Fibroblast of gingiva (primary cell): ENCODE data around the gene ZCCHC2.

ENCODE experiments used
- DNase-seq: peaks from one replicate; pipeline ENCODE4 v3.0.0-alpha.2; 2011; ENCODE audit warnings: low read depth

ZCCHC2 gene

GRCh38 chr18:62522504-62523254, at the start of gene ZCCHC2:
Gene ZCCHC2, plus strand, starts transcription at chr18:62523025. Its CDS starts 400 bp downstream, at chr18:62523425.
- peak; percentile 99 for DNase-seq

DNA sequence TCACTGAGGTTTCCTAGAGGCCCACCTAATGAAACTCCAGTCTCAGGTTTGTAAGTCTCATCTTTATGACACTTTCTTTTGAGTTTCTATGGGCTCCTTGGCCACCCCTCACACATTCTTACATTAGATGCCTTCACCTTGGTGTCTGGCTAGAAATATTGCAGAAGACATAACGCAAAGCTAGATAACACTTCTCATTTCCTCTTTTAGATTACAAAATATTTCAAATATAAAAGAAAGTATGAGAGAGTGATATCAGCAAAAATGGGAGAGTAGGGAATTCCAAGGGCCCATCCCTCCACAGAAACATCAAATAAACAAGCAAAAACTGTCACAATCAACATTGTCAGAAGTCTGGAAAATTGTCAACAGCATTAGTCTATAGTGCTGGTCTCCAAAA, 43.3 kb upstream of the ZCCHC2 start:
- no peak for DNase-seq

DNA sequence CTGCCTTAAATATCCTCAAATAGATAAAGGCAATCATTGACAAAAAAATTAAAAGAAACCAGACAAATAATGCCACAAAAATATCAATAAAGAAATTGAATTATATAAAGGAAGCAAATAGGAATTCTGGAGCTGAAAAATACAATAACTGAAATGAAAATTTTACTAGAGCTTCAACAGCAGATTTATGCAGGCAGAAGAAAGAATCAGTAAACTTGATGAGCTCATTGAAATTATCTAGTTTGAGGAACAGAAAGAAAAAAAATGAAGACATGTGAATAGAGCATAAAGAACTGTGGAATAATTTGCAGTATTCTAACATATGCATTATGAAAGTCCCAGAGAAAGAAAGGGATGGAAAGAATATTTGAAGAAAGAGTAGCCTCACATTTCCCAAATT, 41.9 kb upstream of the ZCCHC2 start:
- no peak for DNase-seq

DNA sequence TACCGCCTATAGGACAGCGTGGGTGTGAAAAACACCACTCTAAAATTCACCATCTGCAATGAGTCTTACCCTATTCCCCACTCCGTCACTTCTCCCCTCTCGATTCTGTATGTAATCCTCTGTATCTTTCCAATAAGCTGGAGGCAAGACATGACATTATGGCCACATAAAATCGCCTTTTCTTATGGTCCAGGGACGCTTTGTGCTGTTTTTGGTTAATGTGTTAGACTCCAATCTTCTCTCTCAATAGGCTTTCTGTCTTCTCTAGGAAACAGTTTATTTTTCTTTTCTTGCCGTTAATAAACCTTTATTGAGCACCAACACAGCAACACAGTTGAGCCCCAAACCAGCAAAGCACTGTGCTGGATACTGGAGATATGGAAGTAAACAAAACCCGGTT, 37.9 kb upstream of the ZCCHC2 start:
- no peak for DNase-seq

- DNase-seq, result peak; percentile 20
Observed at GRCh38 chr18:62485684-62486083, 37.1 kb upstream of the ZCCHC2 start.

DNA sequence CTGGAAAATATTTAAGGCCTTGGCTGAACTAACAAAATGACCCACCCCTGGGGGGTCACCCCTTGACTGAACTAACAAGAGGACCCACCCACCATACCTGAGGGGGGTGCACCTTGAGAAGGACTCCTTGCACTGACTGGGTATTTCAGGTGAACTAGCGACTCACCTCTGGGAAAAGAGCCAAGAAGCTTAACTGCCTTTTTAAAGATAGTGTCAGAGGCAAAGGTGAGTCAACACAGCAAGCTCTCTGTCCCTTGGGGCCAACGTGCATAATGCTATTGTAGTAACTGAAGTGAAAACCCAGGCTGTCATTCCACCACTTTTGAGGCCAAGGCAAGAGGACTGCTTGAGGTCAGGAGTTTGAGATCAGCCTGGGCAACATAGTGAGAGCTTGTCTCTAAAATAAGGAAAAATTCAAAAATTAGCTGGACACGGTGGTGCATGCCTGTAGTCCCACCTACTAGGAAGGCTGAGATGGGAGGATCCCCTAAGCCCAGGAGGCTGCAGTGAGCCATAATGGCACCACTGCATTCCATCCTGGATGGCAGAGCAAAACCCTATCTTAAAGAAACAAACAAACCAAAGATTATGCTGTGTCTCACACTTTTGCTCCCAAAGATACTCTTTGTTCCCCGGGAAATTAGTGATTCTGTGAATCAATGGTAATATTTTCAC, 36.4 kb upstream of the ZCCHC2 start:
- DNase-seq, result no peak

DNA sequence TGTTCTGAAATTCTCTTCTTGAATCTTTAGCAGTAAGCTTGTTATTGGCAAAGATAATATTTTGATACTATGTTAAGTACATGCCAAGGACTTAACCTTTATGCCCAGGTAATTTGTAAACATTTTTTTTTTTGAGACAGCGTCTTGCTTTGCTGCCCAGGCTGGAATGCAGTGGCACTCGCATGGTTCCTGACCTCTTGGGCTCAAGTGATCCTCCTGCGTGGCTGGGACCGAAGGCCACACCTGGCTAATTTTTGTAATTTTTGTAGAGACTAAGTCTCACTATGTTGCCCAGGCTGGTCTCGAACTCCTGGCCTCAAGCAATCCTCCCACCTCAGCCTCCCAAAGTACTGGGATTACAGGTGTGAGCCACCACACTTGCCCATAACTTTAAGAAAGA, 35.7 kb upstream of the ZCCHC2 start:
- DNase-seq, result no peak

GRCh38 chr18:62490967-62491695, 31.7 kb upstream of the ZCCHC2 start:
- no peak for DNase-seq

- DNase-seq, result no peak
Observed at GRCh38 chr18:62493033-62493862, 29.6 kb upstream of the ZCCHC2 start.

DNA sequence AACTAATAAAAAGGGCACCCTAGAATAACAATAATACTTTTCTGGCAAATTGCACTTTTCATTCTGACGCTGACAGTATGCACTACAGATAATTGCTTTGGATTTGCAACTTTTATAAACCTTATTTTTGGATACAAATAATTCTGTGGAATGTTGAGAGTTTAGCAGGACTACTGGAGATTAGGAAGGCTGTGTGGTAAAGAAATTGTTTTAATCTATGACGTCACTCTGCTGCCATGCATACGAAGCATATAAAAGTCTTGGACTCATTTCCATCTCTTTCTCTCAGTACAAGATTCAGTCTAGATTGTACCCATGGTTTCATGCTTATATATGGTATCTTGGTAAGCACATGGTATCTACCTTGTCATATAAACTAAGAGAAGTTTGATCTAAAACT, 28.1 kb upstream of the ZCCHC2 start:
- no peak for DNase-seq

DNA sequence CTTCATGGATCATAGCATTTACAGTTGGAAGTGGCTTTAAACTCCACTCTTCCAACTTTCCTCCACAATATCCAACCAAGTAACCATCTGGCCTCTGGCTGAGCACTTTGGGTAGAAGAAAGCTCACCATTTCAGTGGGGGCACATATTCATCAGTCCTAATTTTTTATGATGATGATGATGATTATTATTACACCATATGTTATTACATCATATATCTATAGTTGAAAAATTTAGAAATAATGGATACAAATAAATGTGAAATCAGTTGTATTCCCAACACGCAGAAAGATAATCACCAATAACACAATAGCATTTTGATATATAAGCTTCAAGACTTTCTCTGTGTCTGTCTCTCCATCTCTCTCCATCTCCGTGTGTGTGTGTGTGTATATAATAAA, 26.6 kb upstream of the ZCCHC2 start:
- DNase-seq, result no peak

DNA sequence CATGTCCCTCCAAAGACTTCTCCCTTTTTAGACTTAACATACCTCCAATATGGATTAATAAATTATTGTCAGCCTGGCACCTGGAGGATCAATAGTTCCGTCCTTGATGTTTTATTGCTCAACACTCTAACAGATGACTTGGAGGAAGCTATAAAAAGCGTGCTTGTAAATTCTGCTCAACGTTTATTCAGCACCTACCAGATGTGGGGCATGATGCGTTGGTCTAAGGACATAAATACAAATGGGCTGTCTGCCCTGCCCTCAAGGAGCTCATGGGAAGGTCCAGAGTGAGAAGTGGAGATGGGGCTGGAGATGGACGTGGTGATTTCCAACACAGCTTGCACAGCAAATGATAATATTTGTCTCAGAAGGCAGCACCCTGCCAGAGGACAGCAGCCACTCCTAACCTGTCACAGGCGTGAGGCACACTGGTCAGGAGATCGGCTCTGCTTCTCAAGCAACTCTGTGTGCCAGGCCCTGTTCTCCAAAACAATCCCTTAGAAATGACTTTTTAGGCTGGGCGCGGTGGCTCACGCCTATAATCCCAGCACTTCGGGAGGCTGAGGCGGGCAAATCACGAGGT, 25.5 kb upstream of the ZCCHC2 start:
- DNase-seq, result no peak

- DNase-seq, result no peak
Observed at GRCh38 chr18:62498616-62499262, 24.1 kb upstream of the ZCCHC2 start.

GRCh38 chr18:62499263-62499650, 23.6 kb upstream of the ZCCHC2 start:
- DNase-seq, result no peak

GRCh38 chr18:62500174-62500573, 22.7 kb upstream of the ZCCHC2 start:
- DNase-seq, result no peak

DNA sequence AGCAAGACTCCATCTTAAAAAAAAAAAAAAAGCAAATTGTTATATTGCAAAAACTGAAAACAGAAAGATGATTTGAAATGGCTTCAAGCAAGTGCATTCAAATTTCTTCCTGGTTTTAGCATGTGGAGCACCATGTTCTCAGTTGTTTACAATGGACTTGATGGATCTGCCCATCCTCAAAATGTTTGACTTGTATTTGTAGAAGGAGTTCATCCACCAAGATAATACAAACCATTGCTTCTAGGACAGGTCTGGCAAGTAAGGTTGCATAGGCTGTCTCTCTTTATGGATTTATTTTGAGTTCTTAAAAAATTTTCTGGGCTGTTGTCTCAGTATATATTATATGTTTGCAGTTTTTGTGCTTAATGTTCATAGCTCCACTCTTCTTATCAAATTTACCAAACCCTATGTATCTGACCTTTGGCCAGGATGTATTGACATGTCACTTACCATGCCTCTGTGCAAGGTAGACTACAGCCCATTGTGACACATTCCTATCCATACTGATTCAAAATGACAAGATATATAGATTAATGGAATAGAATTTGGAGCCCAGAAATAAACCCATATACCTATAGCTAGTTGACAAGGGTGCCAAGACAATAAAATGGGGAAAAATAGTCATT, 21.7 kb upstream of the ZCCHC2 start:
- DNase-seq, result no peak

DNA sequence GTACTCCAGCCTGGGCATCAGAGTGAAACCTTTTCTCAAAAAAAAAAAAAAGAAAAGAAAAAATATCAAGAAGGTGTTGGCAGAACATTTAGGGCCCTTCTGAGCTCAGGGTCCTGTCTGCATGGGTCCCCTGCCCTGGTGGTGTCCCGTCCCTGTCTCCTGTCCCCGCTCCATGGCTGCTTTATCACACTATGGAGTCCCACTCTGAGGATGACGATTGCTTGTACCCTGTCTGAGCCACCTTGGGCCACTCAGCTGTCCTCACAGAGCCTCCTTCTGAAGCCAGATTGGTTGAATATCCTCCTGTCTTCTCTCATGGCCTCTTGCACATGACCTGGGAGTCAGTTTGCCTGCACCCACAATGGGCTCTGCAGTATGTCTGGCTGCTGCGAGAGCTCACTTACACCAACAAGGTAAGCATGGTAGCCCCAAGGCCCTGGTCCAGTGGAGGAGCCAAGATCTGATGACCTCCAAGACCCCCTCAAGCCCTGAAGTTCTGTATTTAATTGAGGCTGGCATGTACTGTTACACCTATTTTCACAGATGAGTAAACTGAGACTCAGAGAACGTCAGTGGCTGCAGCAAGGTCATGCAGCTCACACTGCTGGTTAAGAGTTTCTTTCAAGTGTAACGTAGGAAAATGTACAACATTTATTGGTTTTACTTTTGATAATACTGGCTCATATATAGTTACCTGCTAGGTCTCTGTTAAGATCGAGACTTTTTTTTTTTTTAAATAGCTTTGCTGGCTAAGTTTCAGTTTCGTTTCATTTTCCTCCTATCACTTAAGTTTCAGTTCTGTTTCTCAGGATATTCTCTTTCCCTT, 16.9 kb upstream of the ZCCHC2 start:
- DNase-seq, result no peak

DNA sequence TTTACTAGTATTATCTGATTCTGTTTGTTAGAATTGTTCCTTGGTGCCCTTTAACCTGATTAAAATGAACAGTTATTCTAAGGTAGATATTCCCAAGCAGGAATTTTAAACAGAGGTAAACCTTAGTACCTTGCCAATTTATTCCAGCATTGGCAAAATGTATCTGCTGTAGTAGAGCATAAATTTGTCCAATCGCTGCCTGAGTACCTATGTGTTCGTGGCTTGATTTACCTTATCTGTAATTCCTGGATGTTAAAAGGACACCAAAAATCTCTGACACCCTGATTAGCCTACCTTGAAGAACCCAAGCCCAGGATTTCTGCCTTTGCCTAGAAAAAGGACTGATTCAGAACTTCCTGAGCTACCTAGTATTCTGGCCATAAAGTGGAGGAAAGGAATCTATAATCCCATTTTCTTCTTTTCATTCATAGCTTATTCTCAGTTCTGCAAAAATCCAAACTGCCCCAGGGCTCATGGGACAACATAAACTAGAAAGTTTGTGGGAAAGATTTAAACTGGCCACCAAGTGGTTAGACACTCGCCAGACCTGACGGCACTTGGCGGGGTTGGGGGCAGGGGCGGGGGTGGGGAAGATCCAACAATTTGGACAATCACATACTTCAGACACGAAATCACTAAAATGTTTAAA, 16.2 kb upstream of the ZCCHC2 start:
- DNase-seq, result no peak

- no peak for DNase-seq
Observed at GRCh38 chr18:62509779-62510178, 13.0 kb upstream of the ZCCHC2 start.
